Caco-2 (cell line): ENCODE measurements around the gene PRLR. TPM values are rescaled to one million over a fixed set of nuclear protein-coding genes. Genes with fewer than 3 reads are reported as not detected.

Experiments
- BruUV-seq: library from RNA; stranded (reverse); fragments of 400-500 nt; replicated peaks from 2 replicates; lab custom pipeline; 2021; lab: Mats Ljungman, UMichigan
- CTCF ChIA-PET: fragments of 300-600 bp; sonication (Branson Sonifier 250); formaldehyde crosslinking; loops from one replicate; lab custom pipeline; 2022; ENCODE audit warnings: antibody characterized with exemption; lab: Charles Lee
- POLR2A ChIA-PET: fragments of 300-600 bp; sonication (Branson Sonifier 250); formaldehyde crosslinking; loops from one replicate; lab custom pipeline; 2022; ENCODE audit warnings: antibody characterized with exemption; lab: Charles Lee
- DNase-seq, 2 experiments: peaks; one replicate each; pipeline versions ENCODE4 v3.0.0 to v3.0.0-alpha.2; 2020 to 2022
- H3K27me3 ChIP-seq: replicated peaks from 2 replicates; pipeline ENCODE4 v1.6.0; 2011; ENCODE audit warnings: low read length; ENCODE audit not compliant: control insufficient read depth, insufficient read depth
- H3K36me3 ChIP-seq: 2 replicates; pipeline ENCODE4 v1.5.1; 2011; ENCODE audit warnings: low read length; ENCODE audit not compliant: control insufficient read depth, insufficient read depth
- H3K4me1 ChIP-seq: fragments of 250-450 bp; sonication (Bioruptor Pico); 2 replicates; pipeline ENCODE4 v1.5.1; 2020; ENCODE audit warnings: mild to moderate bottlenecking
- H3K4me3 ChIP-seq: 2 replicates; pipeline ENCODE4 v1.5.1; 2011; ENCODE audit warnings: low read depth, mild to moderate bottlenecking, control low read depth, low read length
- H3K9me3 ChIP-seq: fragments of 250-450 bp; sonication (Bioruptor Pico); 2 replicates; pipeline ENCODE4 v1.5.1; 2020; ENCODE audit warnings: mild to moderate bottlenecking, moderate library complexity
- H3K27ac Mint-ChIP-seq: one replicate; pipeline ENCODE4 v1.8.0; 2022; ENCODE audit warnings: mixed read lengths; ENCODE audit not compliant: unreplicated experiment
- H3K27me3 Mint-ChIP-seq: one replicate; pipeline ENCODE4 v1.8.0; 2022; ENCODE audit warnings: mixed read lengths; ENCODE audit not compliant: insufficient read depth, unreplicated experiment
- H3K36me3 Mint-ChIP-seq: one replicate; pipeline ENCODE4 v1.8.0; 2022; ENCODE audit warnings: mild to moderate bottlenecking, mixed read lengths; ENCODE audit not compliant: insufficient read depth, unreplicated experiment
- H3K4me1 Mint-ChIP-seq: one replicate; pipeline ENCODE4 v1.8.0; 2022; ENCODE audit warnings: low read depth, mixed read lengths; ENCODE audit not compliant: unreplicated experiment
- H3K4me3 Mint-ChIP-seq: one replicate; pipeline ENCODE4 v1.8.0; 2022; ENCODE audit warnings: mild to moderate bottlenecking, moderate library complexity, mixed read lengths; ENCODE audit not compliant: unreplicated experiment
- H3K9me3 Mint-ChIP-seq: one replicate; pipeline ENCODE4 v1.8.0; 2022; ENCODE audit warnings: mixed read lengths; ENCODE audit not compliant: unreplicated experiment
- CTCF ChIP-seq, 2 experiments: fragments of 200-600 bp in 1 of 2; IDR thresholded peaks; 1 replicate in 1 of 2; 2 replicates in 1 of 2; pipeline versions ENCODE4 v1.5.1 to v1.8.0; 2011 to 2022; ENCODE audit warnings: antibody characterized with exemption in 1 of 2, control low read depth in 1 of 2, inconsistent platforms in 1 of 2, low read depth in 1 of 2, low read length in 1 of 2, mild to moderate bottlenecking in 1 of 2, moderate library complexity in 1 of 2; ENCODE audit not compliant: insufficient read depth in 1 of 2, severe bottlenecking in 1 of 2, unreplicated experiment in 1 of 2
- intact Hi-C: fragments of 100-400 bp; cut with micrococcal nuclease; formaldehyde crosslinking; loops from one replicate; pipeline ENCODE4 v1.10.0; 2022; ENCODE audit not compliant: unreplicated experiment
- total RNA-seq: library from RNA; stranded (reverse); gene quantifications from 2 replicates; pipeline ENCODE4 v1.2.3, GENCODE V29; 2022

PRLR gene
- total RNA-seq, 1 experiment from 2014 or later: 2.3 TPM

- H3K4me1 Mint-ChIP-seq: no peaks in the 10 kb centered on the region
- Histone ChIP-seq H3K4me3 (no peak overlapping the region), H3K27me3 (no peaks in the 10 kb centered on the region), H3K9me3 (no peaks in the 10 kb centered on the region; the same call in 1 of the 2 replicates), H3K36me3 (no peaks in the 10 kb centered on the region), H3K4me1 (no peaks in the 10 kb centered on the region)
- H3K9me3 Mint-ChIP-seq: peaks cover 10% of the 10 kb centered on the region
- no peaks in the 10 kb centered on the region for H3K36me3 Mint-ChIP-seq
- no peak overlapping the region for H3K4me3 Mint-ChIP-seq
- BruUV-seq: no TSS peak
- ChIA-PET POLR2A (no interaction called here), CTCF (interaction anchor here (0.5 kb wide), 1 partner anchor 19 kb away, joined by 3 read pairs; the partner anchor contains the start of gene PRLR)
- intact Hi-C loops: no loop called here
- H3K27ac Mint-ChIP-seq: no peak overlapping the region
- no peak for DNase-seq
- TF ChIP-seq CTCF (IDR thresholded peaks at IDR 0.05; ENCODE audit: insufficient read depth in 1 of 2, low read depth in 1 of 2, low read length in 1 of 2, severe bottlenecking in 1 of 2, unreplicated experiment in 1 of 2): no peak
- no peaks in the 10 kb centered on the region for H3K27me3 Mint-ChIP-seq
These were observed 18.8 kb upstream of the PRLR start for GRCh38 chr5:35248843-35249780.

- ChIA-PET CTCF (no interaction called here), POLR2A (no interaction called here)
- Histone ChIP-seq H3K36me3 (no peaks in the 10 kb centered on the region), H3K9me3 (no peaks in the 10 kb centered on the region; the same call in 1 of the 2 replicates), H3K27me3 (no peaks in the 10 kb centered on the region), H3K4me3 (no peak overlapping the region), H3K4me1 (no peaks in the 10 kb centered on the region)
- DNase-seq: no peak
- Mint-ChIP-seq H3K27ac (no peak overlapping the region), H3K36me3 (no peaks in the 10 kb centered on the region), H3K27me3 (no peaks in the 10 kb centered on the region), H3K4me1 (no peaks in the 10 kb centered on the region), H3K9me3 (no peaks in the 10 kb centered on the region), H3K4me3 (no peak overlapping the region)
- intact Hi-C loops: no loop called here
- TF ChIP-seq CTCF (IDR thresholded peaks at IDR 0.05; ENCODE audit: insufficient read depth in 1 of 2, low read depth in 1 of 2, low read length in 1 of 2, severe bottlenecking in 1 of 2, unreplicated experiment in 1 of 2): no peak
- BruUV-seq: no TSS peak
These were observed 17.4 kb upstream of the PRLR start for GRCh38 chr5:35247648-35248034.

GRCh38 chr5:35246900-35247647 lies 16.8 kb upstream of the PRLR start:
- Histone ChIP-seq H3K27me3 (no peaks in the 10 kb centered on the region), H3K4me3 (no peak overlapping the region), H3K4me1 (no peaks in the 10 kb centered on the region), H3K9me3 (no peaks in the 10 kb centered on the region), H3K36me3 (no peaks in the 10 kb centered on the region)
- H3K4me3 Mint-ChIP-seq: no peak overlapping the region
- no peaks in the 10 kb centered on the region for H3K9me3 Mint-ChIP-seq
- ChIA-PET CTCF (no interaction called here), POLR2A (no interaction called here)
- intact Hi-C loops: loop anchor here (1.0 kb wide), 2 partner anchors 9 to 18 kb away; no protein-coding TSS in a partner anchor
- no peak for TF ChIP-seq CTCF (IDR thresholded peaks at IDR 0.05; ENCODE audit: insufficient read depth in 1 of 2, low read depth in 1 of 2, low read length in 1 of 2, severe bottlenecking in 1 of 2, unreplicated experiment in 1 of 2)
- no peaks in the 10 kb centered on the region for H3K27me3 Mint-ChIP-seq
- no peaks in the 10 kb centered on the region for H3K36me3 Mint-ChIP-seq
- DNase-seq: no peak
- no peaks in the 10 kb centered on the region for H3K4me1 Mint-ChIP-seq
- BruUV-seq: no TSS peak
- H3K27ac Mint-ChIP-seq: no peak overlapping the region
